GM18502 (cell line): Measurements from ENCODE around the gene MOSPD2.

Source experiments
- ATAC-seq: cut with Tn5 transposase; IDR thresholded peaks from one replicate; pipeline ENCODE4 v1.9.1; 2021; ENCODE audit warnings: mild to moderate bottlenecking; ENCODE audit not compliant: unreplicated experiment, poor library complexity

MOSPD2 gene

DNA sequence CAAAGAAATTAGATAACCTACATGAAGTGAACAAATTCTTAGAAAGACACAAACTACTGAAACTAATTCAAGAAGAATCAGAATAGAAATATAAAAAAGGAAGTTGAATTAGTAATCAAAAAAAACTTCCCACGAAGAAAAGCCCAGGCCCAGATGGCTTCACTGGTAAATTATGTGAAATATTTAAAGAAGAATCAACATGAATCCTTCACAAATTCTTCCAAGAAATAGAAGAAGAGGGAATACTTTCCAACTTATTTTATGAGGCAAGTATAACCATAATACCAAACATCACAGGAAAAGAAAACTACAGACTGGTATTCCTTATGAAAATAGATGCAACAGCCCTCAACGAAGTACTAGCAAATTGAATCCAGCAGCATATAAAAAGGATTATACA, 30.7 kb downstream of the MOSPD2 start:
- ATAC-seq = no peak

DNA sequence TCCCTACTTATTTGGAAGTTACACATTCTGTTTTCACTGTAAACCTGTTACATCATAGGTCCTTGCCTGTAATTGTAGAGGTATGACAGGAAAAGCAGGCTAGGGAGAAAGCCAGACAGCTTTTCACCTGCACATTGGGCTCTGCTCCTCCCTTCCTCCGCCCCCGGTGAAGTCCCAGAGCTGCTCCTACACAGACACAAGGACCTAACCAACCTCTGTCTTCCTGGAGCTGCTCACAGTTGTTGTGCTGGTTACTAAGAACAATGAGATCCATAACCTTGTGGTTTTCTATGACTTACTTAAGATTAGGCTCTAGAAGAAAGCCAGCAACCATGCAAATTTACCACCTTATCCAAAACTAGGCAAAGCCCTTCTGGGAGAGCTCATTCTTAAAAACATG, 40.0 kb downstream of the MOSPD2 start:
- no peak for ATAC-seq

DNA sequence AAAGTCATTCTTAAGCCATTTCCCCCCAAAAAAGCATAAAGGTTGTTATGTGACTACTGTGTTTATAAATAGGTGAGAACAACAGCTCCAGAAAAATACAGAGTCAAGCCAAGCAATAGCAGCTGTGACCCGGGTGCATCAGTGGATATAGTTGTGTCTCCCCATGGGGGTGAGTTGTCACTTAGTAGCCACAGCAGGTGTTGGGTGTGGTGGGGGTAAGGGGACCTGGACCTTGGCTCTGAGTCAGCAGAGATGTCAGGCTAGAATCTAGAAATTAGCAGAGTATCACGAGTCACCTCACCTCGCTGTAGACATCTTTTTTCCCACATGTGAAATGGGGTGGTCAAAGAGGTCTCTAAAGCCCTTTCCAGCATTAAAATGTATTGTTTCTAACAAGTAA, 42.4 kb downstream of the MOSPD2 start:
- ATAC-seq = no peak

DNA sequence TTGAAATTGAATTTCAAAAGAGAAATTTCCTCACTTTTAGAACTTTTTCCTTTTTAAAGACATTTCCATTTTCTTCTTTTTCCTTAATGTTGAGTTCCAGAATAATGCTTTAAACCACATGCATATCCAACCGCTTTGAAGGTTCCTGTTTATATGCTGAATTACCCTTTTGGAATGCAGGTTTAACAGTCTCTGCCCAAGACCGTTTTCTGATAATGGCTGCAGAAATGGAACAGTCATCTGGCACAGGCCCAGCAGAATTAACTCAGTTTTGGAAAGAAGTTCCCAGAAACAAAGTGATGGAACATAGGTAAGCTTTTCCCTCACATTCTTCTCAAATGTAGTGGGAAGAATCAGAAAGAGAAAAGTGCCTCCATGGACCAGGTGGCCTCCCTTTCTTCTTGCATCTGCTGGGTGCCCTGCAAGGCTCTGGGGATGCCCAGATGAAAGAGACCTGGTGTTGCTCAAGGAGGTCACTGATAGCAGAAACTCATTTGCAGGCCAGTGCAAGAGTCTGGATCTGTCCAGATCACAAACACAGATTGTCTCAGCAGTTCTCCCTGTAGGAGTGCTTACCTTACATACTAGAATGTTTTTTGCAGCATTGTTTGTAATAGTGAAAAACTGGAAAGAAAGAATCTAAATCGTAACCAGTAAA, 42.9 kb downstream of the MOSPD2 start:
- no peak for ATAC-seq

DNA sequence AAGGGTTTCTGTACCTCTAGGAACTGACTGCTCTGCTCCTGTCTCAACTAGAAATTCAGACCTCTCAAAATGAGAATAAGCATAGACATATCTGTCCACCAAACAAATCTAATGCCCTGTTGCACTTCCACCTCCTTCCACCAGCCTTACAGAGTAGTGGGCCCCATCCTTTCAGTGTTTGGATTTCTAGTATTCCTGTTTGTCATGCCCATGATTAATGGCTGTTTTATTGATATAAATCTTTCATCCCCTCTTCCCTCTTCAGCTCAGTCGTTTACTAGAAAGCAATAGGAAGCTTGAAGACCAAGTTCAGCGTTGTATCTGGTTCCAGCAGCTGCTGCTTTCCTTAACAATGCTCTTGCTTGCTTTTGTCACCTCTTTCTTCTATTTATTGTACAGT, 46.2 kb downstream of the MOSPD2 start:
- ATAC-seq = no peak

DNA sequence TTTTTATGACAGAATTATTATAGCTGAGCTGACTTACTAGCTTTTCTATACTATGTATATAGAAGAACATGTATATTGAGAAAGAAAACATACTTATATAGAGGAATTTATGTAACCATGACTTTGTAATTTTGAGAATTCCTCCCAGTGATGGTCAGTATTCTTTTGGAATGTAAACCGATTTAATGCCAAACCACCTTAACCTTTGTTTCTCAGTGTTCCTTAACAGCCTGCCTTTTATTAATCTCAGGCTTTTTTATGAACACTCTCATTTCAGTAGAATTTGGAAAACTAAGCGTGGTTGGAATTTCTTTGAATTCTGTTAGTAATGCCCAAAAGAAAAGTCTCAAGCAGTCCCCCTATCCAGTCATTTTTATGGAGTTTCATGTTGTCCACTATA, 47.0 kb downstream of the MOSPD2 start:
- no peak for ATAC-seq

DNA sequence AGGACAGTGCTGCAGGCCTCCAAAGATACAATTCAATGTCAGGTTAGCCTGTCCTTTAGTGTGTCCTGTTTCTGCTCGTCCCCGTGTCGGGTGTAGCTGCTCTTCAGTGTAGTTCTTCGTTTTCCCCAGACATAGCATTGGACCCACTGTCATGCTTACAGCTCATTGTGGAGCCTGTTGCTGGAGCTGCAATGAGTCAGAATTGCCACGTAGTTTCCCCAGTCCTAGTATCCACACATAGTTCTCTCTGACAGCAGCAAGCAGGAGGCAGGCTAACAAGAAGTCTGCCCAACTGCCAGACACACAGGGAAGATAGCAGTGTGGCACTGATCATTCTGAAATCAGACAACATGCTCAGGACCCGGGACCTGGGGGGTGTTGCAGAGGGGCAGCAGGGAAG, 49.2 kb downstream of the MOSPD2 start:
- no peak for ATAC-seq

DNA sequence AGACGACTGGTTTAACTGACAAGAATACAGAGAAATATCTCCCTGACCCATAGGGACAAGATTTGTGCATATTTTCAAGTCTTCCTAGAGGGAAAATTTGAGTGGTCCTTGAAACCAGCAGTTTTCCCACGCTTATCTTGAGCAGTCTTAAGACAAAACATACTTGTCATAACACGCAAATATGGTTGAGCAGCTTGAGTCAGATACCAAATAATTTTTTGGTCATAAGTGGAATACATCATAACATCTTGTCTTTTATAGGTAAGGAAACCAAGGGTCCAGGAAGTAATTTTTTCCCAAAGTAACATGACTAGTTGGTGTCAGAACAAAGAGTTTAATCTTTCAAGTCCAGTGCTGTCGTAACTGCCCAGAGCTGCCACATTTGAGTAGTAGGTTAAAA, 50.5 kb downstream of the MOSPD2 start:
- no peak for ATAC-seq

DNA sequence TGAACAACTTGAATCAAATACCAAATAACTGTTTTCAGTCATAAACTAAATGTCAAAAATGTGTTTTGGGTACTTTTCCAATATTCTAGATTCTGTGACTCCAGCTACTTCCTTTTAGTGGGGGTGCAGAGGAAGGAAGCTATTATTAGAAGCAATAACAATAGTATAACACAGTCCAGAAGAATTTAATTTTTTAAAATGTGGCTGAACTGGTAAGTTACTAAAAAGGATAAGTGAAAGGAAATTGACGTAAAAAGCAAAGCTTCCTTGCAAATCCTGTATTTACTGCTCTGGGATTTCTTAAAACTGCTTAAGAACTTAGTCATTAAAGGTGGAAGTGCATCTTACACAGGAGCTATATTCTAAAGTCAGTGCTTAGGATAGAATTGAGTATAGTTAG, 53.2 kb downstream of the MOSPD2 start:
- ATAC-seq = no peak

DNA sequence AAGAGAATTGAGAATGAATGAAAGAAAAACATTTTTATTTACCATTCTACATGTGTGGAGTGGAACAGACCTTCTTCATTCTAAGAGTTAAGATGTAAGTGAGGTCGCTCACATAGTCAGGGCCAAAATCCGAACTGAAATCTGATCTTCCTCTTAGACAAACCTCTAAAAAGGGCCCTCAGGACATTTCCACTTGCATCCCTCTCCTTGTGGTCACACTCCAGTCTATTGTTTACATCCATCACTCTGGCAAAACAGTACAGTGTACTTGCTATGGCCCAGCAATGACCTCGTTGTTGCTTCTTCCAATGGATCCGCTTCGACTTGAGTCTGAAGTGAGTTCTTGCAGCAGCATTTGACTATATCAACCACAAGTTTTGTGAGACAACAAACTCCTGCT, 54.2 kb downstream of the MOSPD2 start:
- no peak for ATAC-seq

DNA sequence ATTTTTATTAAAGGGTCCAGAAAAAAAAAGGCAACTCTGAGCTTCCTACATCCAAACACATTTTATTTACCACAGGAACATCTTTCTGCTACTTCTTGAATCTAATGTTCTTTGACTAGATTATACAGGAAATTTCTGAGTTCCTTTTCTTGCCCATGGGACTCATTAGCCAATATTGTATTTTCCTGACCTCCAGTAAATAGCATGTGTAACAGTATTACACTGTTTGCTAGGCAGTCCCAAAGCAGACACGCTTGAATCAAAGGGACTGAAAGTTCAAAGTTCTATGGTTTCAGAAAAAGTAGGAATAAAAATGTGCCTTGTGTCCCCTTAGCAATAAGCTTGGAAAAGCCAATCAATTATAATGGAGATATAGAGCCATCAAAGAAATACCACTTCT, 57.4 kb downstream of the MOSPD2 start:
- no peak for ATAC-seq

DNA sequence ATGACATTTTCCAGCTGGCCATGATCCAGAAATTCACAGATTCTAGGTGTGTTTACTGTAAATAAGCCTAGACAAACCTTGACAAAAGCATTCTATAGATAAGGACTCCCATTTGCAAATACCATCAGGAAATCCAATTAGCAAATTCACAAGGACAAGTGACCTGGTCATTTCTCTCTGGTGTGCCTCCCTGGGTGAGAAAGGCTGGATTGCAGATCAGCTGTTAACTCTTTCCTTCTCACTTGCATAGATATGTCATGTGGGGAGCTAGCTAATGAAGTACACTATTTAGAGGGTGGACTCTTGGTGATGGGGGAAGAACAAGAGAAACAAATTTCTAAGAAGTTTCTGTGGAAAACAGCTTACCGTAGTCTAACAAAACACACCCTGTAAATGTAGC, 58.9 kb downstream of the MOSPD2 start:
- ATAC-seq = no peak

DNA sequence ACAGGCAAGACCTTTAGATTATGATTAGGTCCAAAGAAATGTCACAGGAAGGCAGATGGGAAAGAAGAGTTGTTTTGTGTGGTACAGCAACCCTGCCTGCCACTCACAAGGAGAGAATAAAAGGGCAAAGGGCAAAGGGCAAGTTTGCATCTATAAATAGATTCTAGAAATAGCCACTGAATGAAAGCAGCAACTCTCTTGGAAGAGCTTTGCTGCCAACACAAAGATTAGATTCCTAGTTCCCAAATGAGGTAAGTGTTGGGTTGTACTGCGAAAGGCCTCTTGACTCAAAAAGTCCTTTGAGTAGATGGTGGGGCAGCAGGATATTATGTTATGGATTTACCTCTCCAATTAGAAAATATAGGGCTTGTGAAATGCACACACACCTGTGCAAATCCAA, 61.2 kb downstream of the MOSPD2 start:
- no peak for ATAC-seq

DNA sequence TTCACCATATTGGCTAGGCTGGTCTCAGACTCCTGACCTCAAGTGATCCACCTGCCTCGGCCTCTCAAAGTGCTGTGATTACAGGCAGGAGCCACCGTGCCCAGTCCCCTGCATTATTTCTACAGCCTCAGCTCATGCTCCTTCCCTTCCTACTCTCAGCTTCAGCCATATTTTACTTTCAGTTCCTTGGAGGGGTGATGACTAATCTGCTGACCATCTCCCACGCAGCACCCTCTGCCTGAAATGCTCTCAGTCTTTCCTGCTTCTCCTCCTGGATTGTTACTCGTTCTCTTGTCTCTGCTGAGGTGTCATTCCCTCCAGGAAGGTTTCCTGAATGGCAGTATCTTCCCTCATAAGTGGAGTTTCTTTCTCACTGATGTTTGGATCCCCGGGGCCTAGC, 63.3 kb downstream of the MOSPD2 start:
- ATAC-seq = no peak

DNA sequence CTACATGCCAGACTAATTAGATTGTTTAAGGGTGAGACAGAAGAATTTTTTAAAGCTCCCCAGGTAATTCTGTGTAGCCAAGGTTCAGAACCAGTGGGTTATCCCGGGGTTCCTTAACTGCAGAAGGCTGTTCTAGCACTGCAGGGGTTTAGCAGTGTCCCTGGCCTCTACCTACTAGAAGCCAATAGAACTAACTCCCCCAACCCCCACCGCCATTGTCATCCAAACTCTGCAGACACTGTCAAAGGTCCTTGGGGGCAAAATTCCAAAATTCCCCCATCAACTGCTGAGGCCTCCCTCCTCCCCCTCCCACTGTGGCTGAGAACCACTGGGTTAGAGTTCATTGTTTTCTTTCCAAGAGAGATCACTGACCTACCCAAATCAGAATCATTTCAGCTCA, 66.4 kb downstream of the MOSPD2 start:
- no peak for ATAC-seq

DNA sequence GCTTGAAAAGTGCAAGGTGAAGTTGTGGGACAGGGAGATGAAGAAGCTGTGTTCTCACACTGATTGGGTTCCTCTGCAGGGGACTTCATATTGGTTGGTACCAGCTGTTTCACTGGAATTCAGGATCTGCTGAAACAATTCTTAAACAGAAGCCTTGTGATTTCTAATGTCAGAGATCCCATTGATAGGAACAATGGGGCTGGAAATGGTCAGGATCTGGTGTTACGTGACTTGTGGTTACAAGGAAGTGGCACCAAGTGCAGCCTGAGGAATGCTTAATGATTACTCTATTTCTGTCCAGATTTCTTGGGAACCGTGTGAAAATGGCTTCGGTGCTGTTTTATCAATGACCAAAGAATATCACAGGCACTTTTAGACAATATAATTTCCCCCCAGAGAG, 68.1 kb downstream of the MOSPD2 start:
- no peak for ATAC-seq

DNA sequence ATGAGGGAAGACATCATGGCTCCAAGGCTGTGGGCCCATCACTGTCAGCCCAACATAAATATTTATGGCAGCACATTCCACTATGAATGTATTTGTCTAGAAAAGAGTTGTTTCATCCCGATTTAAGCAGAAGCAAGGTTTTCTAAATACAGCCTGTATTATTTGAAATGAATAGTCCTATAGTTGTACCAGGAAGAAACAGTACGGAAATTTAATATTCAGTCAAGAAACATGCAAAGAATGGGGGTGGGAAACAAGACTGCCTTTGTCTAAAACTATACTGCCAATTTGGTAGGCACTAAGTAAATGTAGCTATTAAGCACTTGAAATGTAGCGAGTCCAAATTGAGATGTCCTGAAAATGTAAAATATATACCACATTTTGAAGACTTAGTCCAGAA, 69.1 kb downstream of the MOSPD2 start:
- ATAC-seq = no peak

DNA sequence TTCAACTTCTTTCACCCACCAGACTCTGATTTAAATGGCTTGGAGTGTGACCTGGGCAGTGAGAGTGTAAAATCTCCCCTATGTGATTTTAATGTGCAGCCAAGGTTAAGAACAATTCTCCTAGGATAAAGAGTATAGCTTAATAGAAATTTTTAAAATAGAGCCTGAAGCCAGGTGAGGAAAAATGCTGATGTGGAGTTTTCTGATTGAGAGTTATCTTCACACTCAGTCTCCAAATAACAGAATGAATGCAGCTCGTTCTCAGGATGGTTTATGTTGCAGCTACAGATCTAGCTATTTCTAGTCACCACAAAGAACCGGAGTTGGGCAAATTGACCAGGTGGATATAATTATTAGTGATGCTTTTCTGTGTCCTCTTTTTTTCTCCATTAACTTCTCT, 70.7 kb downstream of the MOSPD2 start:
- no peak for ATAC-seq

DNA sequence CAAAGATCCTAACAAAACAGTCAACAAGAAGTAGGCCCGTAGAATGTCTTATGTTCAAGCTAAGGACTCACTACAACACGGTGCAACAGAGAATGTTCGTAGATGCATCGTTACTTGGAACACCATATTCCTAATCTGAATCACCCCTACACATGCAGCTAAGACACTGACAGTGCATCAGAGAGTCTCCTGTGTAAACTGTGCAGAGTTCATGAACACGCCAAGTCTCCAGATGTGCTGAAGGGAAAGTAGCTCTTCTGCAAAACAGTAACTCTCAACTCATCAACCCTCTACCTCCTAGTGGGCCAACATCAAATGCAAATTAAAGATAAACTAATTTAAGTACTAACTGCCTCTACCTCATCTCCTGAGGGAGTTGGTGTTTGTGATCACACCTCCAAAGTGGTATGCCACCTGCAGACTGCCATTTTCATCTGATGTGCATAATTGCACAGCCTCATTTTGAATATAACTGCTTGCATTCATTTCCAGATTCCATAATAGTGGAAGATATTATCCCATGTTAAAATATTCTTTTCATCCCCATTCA, 73.5 kb downstream of the MOSPD2 start:
- ATAC-seq = no peak

DNA sequence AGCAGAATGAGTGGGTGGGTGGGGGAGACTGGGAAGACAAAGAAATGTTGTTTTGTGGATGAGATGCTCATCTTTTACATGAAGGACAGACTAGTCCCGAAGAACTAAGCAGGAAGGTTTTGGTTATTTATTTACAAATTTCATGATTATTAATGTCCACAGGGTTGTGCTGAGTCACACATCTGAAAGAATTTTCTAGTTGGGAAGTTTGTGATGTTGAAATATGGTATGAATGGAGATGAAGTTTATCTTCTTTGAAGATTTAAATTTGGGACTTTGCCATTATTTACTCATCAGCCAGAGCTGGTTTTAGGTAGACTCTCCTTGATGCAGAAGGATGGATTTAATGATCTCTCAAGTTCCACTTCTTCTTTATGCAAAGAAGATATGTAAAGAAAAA, 75.5 kb downstream of the MOSPD2 start:
- ATAC-seq = no peak

DNA sequence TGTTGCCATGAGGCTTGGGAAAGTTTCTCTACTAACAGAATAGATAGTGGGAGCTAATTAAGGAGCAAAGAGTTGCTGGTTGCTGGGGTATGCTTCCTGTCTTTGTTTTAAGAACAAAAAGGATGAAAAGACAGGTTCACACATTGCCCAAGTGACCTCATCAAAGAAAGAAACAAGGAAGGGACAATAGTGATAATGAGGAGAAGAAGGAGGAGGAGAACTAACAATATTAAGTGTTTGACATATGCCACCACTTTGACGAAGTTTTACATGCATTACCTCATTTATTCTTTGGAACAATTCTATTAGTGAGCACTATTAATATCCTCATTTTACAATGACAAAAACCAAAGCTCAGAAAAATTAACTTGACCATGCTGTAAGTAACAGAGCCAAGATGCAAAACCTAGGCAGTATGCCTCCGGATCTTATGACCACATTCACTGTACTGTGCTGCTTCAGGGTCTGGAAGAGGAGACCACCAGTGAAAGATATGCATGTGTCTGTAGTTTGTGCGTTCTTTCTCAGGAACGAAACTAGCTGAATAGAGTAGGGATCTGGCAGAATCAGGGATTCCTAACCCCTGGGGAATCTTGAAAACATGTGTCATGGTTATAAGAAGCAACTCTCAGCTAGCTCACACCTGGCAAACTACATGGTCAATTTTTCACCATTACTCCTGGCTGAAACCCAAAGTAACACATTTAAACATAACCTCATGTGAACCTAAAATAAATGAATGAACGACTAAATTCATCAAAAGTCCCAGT, 83.8 kb downstream of the MOSPD2 start:
- ATAC-seq = no peak
